GM12891 (cell line): ENCODE data around the gene COL4A6.

ENCODE experiments used
- POLR2A ChIP-seq: IDR thresholded peaks from 2 replicates; pipeline ENCODE4 v1.6.1; 2011; ENCODE audit warnings: low read depth, low read length, control low read depth
- POLR2AphosphoS5 ChIP-seq: IDR thresholded peaks from 2 replicates; pipeline ENCODE4 v1.6.1; 2011; ENCODE audit warnings: low read depth, low read length, control low read depth
- TAF1 ChIP-seq: IDR thresholded peaks from 2 replicates; pipeline ENCODE4 v1.6.1; 2011; ENCODE audit warnings: low read depth, low read length, control low read depth

GRCh38 chrX:108275732-108276131, 162.5 kb downstream of the COL4A6 start:
- TF ChIP-seq POLR2A (no peak), TAF1 (no peak), POLR2AphosphoS5 (no peak)
